Measurements from ENCODE around the gene ARSB.
"Not testable (repeated sequence)": the region's sequence is repeated elsewhere in the genome, so short reads cannot be mapped to it uniquely, and the experiment has no call there.

Gene ARSB

DNA sequence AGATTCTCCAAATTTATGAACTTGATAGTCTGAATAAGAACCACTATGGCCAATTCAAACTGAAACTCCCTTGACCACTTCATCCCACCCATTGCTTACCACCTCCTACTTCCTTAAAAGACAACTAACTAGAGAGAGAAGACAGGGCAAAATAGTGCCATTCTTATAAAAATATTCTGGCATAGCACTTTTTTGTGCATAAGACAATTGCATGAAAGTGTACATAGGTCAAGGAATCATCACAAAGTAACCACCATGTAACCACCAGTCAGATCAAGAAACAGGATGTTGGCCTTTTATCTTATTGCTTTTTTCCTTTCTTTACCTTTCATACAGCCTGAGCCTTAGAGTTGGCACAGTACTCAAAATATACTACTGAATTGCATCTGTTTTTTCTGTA lies 8.1 kb upstream of the ARSB start:
- no peak for DNase-seq

DNA sequence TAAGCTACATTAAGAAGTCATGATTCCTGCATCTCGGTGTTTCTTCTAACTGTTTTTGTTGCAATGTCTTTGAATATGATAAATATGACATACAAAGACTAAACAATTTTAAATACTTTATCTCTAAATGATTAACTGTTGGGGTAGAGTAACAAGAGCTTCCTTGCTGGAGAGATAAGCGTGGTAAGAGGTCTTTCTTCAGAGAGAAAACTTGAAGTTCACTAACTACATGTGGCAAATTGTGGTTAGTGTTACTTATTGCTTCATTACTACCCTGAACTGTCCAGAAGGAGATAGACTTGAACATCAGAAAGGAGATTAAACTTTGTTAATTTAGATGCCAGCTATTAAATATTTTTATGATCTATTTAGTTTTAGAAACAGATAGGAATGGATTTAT lies 7.0 kb upstream of the ARSB start:
- no peak for DNase-seq

DNA sequence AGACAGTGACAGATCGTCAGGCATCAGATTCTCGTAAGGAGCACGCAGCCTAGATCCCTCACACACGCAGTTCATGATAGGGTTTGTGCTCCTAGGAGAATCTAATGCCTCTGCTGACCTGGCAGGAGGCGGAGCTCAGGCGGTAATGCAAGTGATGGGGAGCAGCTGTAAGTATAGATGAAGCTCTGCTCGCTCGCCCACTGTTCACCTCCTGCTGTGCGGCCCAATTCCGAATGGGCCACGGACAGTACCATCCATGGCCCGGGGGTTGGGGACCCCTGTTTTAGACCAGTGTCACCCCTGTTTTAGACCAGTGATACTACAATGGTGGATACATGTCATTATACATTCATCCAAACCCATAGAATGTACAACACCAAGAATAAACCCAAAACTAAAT lies 4.0 kb upstream of the ARSB start:
- no peak for DNase-seq

DNA sequence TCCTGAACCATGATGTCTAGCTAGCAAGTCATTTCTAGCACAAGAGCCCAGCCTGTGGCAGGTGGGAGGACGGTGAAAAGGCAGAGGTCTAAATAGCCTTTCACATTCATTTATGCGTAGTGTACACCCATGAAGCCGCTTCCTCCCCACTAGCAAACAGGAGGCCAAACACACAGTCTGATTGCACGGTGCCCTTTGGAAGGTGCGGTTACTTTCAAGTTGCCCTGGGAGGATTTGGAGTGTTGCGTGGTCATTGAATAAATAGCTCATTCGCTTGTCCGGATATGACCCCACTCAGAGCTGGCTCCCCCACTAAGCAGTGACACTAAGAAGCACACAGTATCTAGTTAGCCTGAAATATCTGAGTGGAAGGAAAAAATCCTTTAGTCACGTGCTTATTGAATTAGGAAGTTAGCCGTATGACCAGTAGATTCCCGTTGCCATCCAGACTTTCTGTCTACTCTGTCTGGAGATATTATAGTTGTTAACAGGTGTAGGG lies 664 bp upstream of the ARSB start:
- DNase-seq, result peak; percentile 77

DNA sequence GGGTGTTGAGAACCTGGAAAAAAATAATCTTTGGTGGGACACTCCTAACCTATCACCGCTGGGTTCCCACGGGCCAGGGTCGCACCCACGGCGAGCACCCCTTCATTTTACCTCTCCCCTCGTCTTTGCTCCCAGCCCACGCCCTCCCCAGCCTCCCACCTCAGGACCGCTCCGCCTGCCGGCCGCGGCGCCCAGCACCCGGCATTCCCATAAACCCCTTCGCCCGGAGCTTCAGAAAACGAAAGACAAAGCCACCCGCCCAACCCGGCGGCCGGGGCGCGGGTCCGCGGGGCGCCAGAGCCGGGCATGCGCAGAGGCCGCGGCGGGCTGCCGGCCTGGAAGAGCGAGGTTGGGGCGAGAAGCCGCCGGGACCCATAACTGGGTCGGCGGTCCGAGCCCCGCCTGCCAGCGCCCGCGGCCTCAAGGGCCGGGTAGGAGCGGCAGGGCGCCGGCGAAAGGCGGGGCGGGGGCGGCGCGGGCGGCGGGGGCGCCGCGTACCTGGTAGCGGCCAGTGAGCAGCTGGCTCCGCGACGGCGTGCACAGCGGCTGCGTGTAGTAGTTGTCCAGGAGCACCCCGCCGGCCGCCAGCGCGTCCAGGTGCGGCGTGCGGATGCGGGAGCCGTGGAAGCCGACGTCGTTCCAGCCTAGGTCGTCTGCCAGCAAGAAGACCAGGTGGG lies 533 bp downstream of the ARSB start:
- peak; percentile 83 for DNase-seq

DNA sequence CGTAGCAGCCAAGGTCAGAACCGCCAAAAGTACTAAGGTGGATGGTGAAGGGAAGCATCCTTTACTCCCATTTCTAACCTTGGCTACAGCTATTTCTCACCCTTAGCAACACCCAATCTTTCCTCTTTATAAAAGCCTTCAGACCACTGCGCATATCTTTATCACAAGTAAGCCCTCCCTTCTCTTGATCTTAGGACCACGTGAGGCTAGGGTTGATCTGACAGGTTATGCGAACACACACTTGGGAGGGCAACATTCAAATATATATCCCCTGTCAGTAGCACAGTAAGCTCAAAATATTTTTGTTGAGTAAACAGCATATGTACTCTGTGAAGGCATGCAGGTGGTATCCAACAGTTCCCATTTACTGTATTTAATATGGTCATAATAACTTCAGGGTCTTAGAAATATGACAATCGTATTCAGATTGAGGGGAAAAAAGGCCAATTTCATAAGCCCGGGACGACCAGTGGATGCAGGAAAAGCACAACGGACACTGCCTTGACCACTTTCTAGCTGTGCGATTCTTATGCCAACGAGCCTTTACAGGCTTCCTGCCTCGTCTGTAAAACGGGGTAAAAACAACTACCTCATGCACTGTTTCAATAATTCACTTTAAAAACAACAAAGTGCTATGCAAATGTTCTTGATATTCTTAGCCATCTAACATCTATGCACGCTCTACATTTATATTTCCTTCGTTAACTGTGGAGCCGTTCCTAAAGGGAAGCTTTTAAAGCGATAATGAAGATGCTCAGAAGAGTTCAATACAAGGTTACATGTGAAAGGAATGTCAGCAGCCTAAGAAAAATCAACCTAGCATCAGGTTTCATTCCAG lies 1.3 kb downstream of the ARSB start:
- DNase-seq, result no peak

DNA sequence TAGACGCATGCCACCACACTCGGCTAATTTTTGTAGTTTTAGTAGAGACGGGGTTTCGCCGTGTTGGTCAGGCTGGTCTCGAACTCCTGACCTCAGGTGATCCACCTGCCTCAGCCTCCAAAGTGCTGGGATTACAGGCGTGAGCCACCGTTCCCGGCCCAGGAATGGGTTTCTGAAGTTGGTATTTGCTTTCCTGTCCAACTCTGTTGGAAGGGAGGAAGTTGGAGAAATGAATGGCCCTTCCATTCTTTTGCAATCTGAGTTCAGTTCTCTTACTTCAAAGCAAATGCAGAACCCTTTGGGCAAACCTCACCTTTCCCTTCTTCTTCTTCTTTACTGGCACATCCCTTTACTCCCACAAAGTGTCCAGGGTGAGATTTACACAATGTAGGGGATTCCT lies 1.9 kb downstream of the ARSB start:
- DNase-seq, result not testable (repeated sequence)

DNA sequence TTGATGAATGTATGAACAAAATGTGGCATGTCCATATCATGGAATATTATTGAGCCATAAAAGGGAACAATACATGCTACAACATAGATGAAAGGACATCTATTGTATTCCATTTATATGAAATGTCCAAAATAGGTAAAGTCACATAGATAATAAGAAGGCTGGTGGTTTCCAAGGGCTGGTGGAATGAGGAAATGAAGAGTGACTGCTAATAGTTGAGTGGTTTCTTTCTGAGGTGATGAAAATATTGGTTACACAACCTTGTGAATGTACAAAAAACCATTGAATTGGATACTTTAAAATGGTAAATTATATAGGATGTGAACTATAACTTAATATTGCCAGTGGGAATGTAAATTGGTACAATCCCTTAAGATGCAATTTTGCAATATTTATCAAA lies 5.2 kb downstream of the ARSB start:
- DNase-seq, result no peak

DNA sequence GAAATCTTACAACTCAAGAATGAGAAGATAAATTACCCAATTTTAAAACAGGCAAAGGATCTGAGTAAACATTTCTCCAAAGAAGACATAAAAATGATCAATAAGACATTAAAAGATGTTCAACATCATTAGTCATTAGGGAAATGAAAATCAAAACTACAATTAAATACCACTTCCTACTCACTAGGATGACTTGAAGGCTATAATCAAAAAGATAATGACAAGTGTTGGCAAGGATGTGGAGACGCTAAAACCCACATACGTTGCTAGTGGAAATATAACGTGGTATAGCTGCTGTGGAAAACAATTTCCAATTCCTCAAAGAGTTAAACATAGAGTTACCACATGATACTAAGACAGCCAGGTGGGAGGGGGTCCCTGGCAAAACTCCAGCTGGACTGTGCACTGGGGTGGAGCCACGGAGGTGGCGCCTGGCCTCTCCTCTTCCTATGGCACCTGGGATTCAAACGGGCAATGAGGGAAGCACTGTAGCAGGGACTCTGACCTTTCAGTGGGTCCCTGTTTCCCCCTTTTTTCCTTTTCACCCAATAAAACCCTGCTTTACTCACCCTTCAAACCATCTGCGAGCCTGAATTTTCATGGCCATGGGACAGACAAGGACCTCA lies 5.9 kb downstream of the ARSB start:
- no peak for DNase-seq

DNA sequence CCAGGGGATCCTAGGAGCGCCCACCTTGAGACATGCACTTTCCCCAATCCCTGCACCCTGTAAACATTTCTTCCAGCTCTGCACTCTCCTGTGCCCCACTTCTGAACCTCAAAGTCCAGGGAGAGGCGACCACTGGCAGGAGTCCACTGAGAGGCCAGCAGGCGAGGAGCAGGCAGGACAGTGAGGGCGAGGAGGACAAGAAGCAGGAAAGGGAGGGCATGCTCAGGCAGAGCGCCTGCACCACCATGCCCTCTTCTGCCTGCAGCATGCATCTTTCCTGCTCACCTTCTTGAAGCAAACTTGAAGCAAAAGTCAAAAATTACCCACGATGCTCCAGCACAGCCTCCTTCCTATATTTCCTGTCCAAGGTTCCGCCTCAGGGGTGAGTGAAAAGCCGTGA lies 10.1 kb downstream of the ARSB start:
- no peak for DNase-seq

DNA sequence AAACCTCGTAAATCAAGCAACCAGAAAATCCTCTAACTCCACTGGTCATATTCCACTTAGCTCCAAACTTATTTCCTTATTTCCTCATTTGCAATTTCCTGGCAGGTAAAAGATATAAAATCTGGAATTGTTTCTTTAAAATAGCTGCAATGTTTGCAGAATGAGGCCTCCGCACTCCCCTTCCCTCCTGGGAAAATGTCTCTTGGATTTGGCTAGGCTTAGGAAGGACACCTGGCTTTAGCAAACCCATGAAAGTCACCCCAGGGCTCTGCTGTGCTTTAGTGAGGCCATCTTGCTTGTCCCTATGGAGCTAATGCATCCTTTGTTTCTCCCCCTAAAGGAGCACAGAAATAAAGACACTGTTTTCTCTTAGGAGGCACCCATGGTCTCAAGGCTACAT lies 10.5 kb downstream of the ARSB start:
- DNase-seq, result no peak

DNA sequence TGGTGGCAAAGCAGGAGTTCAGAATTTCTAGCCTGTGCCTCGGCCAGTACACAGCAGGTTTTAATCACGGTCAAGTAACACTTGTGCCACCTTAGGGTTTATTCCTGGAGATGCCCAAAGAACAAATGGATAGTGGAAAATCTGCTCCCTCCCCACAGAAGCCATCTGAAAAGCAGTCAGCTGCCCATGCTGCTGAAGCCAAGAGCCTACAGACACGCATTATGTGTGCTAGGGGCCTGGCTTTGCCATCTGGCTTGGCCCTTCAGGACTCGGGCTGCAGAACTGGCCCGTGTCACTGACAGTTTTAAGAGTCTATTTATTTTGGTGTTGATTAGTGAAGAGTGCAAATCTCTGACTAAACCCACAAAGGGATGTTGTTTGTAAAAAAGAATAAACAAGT lies 11.1 kb downstream of the ARSB start:
- no peak for DNase-seq

DNA sequence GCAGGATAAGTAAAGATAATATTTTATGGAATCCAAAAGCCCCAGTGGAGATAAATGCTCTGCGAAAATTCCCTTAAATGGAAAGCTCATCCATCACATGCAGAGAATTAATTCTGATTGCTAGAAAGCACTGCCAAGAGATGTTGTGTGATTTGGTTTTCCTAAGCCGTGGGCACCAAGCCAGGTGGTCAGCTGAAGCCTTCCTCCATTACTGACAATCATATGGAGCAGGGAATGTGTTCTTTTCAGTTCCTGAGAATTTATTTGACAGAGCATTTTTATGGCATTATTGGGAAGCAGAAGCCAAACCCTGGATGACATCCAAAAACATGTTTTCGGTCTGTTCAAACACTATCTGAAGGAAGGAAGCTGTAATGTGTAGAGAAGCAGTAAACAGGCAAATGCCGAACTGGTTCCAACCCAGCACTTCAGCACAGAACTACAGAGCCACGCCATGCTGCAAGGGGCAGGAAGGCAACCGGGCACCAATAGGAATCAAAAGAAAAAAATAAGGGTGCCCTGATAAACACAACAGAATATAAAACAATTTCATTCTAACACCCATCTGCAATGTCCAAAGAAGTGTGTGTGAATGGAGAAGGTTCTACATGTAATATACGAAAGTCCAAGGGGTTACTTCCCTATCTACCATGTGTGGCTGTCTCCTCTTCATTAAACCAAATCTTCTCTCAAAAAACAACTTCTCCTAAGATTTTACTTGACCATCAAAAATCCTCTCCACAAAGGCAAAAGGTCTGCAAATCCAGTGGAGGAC lies 12.3 kb downstream of the ARSB start:
- no peak for DNase-seq

DNA sequence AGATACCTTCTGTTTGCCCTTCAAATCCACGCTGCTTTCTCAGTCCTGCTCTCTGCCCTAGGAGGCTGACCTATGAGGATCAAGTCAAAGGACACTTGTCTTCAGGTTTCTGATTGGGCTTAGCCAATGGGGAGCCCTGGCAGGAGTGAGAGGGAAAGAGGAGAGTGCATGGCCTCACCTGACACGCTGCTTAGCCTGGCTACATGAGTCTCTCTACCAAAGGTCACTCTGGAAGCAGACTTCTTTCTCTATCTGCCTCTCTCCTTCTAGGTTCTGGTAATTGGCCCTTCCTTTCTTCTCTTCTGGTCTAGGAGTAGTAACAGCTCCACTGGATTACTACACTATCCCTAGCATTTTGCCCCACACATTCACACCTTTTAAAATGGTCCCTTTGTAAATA lies 13.1 kb downstream of the ARSB start:
- no peak for DNase-seq

DNA sequence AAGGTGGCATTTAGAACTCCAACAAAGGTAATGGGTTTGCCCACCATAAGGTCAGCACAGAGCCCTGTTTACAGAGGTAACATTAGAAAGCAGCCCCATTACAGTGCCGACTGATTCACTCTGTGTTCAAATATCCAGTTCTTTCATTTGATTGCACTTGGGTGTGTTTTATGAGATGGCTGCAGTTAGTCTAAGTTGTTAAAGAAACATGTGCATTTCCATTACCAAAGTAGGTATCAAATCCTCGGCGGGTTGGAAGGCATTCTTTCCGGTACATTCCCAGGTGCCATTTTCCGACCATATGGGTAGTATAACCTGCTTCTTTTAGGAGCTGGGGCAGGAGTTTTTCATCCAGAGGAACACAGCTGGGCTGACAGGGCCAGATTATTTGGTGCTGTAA lies 16.3 kb downstream of the ARSB start:
- no peak for DNase-seq

DNA sequence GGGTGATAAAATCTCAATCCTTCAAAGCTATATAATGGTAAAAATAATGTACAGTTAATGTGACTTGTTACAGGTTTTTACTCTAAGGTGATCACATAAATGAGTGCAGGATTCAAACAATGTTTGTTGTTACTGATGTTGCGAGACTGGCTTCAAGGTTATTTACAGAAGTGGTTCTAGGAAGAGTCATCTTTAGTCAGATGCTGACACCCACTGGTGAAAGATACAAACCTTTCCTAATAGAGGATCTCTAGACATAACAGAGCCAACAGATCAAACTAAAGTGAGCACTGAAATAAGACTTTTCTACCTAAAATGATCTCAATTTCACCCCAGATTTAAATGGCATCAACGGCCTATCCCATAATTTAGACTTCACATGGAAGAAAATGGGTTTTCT lies 20.2 kb downstream of the ARSB start:
- no peak for DNase-seq

DNA sequence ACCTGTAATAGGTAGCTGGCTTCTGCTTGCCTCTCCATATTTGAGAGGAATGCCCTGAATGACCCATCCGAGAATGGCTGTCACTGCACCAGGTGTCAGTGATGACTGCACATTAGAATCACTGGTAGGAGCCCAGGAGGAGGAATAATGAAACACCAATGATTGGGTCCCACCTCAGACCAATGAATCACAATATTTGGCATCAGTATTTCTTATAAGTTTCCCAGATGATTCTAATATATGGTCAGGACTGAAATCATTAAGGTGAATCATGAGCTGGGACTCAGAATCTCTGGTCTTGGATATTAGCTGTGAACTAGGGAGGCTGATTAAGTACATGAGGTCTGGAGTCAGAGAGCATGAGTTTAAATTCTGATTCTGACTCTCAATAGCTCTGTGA lies 23.4 kb downstream of the ARSB start:
- no peak for DNase-seq

DNA sequence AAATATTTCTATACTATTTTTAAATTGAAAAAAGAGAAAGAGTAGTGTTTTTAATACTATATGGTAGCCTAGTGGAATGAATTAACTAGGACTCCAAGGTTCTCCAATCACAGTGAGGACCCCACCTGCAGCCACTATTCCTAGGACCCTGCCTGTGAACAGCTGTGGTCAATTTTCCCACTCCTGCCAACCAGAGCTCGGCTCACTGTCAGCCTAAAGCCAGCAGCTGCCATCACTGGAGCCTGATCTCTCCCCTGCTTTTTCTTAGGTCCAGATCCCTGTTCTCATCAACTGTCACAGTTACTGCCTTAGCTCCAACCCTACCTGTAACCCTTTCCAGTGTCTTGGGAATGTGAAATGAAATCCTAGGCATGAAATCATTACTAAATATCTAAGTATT lies 25.3 kb downstream of the ARSB start:
- no peak for DNase-seq

DNA sequence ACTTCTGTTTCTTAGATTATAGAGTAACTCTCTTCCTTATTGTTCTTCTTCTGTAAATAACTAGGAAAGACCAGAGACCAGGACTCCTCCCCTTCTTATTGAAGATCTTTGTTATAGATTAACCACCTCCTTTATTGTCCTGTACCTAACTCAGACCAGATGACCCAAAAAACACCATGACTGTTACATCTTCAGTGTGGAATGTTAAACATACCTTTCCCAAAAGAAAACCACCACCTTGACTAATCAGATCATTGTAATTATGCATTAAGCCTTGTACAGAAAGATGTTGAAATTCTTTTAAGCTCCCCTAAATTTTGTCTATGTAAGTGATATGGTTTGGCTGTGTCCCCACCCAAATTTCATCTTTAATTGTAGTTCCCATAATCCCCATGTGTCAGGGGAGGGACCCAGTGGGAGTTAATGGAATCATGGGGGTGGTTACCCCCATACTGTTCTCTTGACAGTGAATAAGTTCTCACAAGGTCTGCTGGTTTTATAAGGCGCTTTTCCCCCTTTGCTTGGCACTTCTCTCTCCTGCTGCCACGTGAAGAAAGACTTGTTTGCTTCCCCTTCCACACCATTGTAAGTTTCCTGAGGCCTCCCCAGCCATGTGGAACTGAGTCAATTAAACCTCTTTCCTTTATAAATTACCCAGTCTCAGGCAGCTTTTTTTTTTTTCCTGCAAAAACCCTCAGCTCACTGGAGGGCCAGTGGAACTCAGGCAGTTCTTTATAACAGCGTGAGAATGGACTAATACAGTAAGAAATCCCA lies 26.3 kb downstream of the ARSB start:
- no peak for DNase-seq

DNA sequence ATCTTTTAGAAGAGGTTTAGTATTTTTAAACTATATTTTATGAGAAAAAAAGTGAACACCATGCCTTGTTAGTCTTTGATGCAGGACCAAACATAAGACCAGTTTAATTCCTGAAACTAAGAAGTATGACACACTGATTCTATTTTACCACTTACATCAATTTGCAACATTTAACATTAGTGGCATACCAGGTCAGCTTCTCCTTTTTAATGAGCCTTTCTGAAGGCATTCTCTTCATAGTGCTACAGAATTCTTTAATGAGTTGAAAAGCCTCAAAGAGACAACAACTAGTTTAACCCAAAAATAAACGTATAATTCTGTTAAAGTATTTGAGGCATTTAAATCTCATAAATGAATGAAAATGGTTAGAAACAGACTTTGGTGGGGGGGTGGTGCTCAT lies 28.2 kb downstream of the ARSB start:
- DNase-seq, result no peak

DNA sequence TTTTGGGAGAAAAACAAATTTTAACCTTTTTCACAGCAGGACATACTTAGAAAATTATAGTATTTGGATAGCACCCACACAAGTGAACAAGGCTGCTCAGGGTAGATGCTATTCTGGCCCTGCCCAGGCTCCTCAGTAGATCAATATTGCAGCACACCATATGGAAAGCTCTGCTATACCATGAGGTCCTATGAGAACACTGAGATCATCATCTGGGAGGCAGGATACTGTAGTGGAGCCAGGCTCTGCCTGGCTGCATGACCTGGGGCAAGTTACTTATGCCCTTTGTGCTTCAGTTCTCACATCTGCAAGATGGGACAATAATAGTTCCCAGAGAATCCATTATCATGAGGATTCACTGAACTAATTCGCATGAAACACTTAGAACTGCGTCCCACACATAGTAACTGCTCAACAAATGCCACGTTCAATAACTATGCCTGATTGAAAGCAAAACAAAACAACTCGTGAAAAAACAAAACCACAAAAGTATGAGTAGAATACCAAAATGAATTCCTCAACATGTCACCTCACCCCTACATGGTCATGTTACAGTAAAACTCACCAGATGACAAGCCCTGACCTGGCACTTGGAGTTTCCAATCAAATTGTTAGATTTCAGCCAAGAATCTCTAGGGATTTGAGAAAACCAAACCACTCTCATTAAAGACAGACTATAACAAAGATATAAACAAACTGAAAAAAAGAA lies 31.9 kb downstream of the ARSB start:
- no peak for DNase-seq

DNA sequence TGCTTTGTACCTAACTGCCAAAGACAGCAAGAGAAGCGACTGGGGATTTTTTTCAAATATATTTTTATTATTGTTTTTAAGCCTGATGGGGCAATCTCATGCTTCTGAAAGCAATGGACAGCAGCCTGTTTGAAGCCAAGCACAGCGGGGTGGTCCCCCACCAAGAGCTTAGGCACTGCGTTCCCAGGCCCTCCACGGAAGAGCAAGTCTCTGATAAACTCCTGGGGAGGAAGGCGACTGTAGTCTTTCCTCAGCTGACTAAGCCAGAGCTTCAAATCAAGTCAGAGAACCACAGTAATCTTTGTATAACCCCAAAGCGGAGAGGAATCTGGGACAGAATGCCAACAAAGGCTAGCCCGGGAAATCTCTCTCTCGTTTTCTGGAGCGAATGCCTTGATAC lies 54.4 kb downstream of the ARSB start:
- no peak for DNase-seq
